Activated CD8-positive, alpha-beta T cell treated with anti-CD3 and anti-CD28 coated beads for 36 hours (primary cell): ENCODE results near the gene PTPRCAP. TPM values are rescaled to one million over a fixed set of nuclear protein-coding genes. Genes with fewer than 3 reads are reported as not detected.

Source experiments
- ATAC-seq: fragments of 200-7000 bp; cut with Tn5 transposase; one replicate; pipeline ENCODE4 v1.10.0; 2021; ENCODE audit warnings: mild to moderate bottlenecking, moderate library complexity
- CTCF ChIA-PET: fragments of 350-600 bp; sonication (Branson Sonifier 250); formaldehyde crosslinking; loops from one replicate; lab custom pipeline; 2021; ENCODE audit warnings: antibody characterized with exemption; lab: Charles Lee
- POLR2A ChIA-PET: fragments of 350-600 bp; sonication (Branson Sonifier 250); formaldehyde crosslinking; loops from one replicate; lab custom pipeline; 2021; ENCODE audit warnings: antibody characterized with exemption; lab: Charles Lee
- DNase-seq: peaks from one replicate; pipeline ENCODE4 v3.0.0-alpha.2; 2020
- H3K27ac Mint-ChIP-seq: one replicate; pipeline ENCODE4 v1.8.0; 2021; ENCODE audit warnings: mild to moderate bottlenecking, mixed read lengths
- H3K27me3 Mint-ChIP-seq: one replicate; pipeline ENCODE4 v1.8.0; 2021; ENCODE audit warnings: mixed read lengths
- H3K36me3 Mint-ChIP-seq: one replicate; pipeline ENCODE4 v1.8.0; 2021; ENCODE audit warnings: low read depth, mixed read lengths
- H3K4me1 Mint-ChIP-seq: one replicate; pipeline ENCODE4 v1.8.0; 2021; ENCODE audit warnings: low read depth, mixed read lengths
- H3K4me3 Mint-ChIP-seq: one replicate; pipeline ENCODE4 v1.8.0; 2021; ENCODE audit warnings: mild to moderate bottlenecking, moderate library complexity, mixed read lengths
- H3K9me3 Mint-ChIP-seq: one replicate; pipeline ENCODE4 v1.8.0; 2021; ENCODE audit warnings: mixed read lengths
- intact Hi-C: fragments of 100-400 bp; cut with micrococcal nuclease; formaldehyde crosslinking; loops from one replicate; pipeline ENCODE4 v1.10.0; 2022
- total RNA-seq, 2 experiments: library from RNA; stranded (reverse); gene quantifications; one replicate each; pipeline ENCODE4 v1.2.3, GENCODE V29; 2021
- TF ChIP-seq, protein P1 (sequence below): fragments of 200-600 bp; IDR thresholded peaks from one replicate; pipeline ENCODE4 v1.8.0; 2022; ENCODE audit warnings: antibody characterized with exemption, mild to moderate bottlenecking

Gene PTPRCAP
- total RNA-seq, 2 experiments from 2014 or later = 107 to 114 TPM

DNA sequence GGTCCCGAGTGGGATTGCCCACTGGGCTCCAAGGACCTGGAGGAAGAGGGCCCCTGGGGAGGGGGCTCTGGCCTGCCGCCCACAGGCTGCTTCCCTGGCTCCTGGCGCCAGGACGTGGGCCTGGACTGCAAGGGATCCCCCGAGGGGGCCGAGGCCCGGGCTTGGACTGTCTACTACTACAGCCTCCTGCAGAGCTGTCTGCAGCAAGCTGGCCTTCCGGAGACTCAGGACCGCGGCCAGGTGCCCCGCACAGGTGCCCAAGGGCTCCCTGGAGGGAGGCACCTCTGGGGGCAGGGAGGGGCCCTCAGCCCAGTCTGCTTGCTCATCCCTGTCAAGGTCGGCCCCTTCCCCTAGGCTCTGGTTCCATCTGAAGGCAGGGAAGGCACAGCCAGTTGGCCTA is 20.1 kb downstream of the PTPRCAP start:
- Mint-ChIP-seq H3K27me3 (no peaks in the 10 kb centered on the region), H3K27ac (peak overlapping the region; percentile 65), H3K9me3 (no peaks in the 10 kb centered on the region), H3K36me3 (no peaks in the 10 kb centered on the region), H3K4me3 (peak overlapping the region; percentile 82), H3K4me1 (peaks cover 58% of the 10 kb centered on the region)
- TF ChIP-seq, protein P1, sequence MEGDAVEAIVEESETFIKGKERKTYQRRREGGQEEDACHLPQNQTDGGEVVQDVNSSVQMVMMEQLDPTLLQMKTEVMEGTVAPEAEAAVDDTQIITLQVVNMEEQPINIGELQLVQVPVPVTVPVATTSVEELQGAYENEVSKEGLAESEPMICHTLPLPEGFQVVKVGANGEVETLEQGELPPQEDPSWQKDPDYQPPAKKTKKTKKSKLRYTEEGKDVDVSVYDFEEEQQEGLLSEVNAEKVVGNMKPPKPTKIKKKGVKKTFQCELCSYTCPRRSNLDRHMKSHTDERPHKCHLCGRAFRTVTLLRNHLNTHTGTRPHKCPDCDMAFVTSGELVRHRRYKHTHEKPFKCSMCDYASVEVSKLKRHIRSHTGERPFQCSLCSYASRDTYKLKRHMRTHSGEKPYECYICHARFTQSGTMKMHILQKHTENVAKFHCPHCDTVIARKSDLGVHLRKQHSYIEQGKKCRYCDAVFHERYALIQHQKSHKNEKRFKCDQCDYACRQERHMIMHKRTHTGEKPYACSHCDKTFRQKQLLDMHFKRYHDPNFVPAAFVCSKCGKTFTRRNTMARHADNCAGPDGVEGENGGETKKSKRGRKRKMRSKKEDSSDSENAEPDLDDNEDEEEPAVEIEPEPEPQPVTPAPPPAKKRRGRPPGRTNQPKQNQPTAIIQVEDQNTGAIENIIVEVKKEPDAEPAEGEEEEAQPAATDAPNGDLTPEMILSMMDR = no peak
- ATAC-seq (no peak), DNase-seq (no peak)
- ChIA-PET POLR2A (interaction anchor here (0.7 to 10.0 kb wide), 10 partner anchors 9 to 167 kb away, joined by 3 to 178 read pairs (median 18); partner anchors contain the start of genes AIP, GSTP1, PPP1CA and PTPRCAP), CTCF (interaction anchor here (0.8 to 2.0 kb wide), 6 partner anchors 12 to 74 kb away, joined by 3 to 6 read pairs (median 4); partner anchors contain the start of genes POLD4 and PPP1CA)
- intact Hi-C loops = no loop called here

DNA sequence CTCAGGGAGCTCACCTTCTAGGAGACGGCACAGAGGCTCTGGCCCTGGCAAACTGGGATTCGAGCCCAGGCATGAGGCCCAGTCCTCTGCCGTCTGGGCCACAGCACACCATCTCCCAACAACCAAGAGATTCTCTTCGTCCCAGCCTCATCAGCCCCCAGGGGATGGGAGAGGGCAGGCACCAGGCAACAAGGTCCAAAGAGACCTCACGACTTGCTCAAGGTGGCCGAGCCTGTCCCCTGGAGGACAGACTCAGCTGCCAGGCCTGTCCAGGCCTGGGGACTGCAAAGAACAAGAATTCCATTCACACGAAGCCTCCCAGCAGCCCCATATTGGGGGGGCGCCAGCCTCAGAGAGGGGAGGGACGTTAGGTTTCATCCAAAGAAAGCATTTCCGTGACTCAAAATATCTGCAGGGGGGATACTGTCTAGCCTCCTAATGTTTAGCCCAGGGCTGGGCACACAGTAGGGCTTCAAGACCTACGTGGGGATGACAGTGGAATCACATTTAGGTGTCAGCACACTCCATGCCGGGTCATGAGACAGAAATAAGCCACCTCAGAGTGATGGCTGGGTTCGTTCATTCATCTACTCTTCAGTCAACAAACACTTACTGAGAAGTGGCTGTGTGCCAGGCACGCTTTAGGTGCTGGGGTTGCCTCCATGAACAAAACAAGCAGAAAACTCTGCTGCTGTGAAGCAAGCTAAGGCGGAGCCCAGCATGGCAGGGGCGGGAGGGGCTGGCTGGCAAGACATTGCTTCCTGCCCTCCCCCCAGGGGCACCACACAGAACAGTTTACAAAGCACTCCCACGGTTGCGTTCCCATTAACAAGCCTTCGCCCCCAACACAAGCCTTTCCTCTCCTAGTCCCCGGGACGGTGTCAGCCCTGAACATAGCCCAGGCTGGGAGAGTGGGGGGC is 20.8 kb downstream of the PTPRCAP start:
- no peaks in the 10 kb centered on the region for H3K9me3 Mint-ChIP-seq
- H3K27ac Mint-ChIP-seq = peak overlapping the region; percentile 85
- ChIA-PET CTCF (interaction anchor here (1.4 to 2.0 kb wide), 2 partner anchors 14 to 74 kb away, joined by 3 to 6 read pairs; partner anchors contain the start of gene PPP1CA), POLR2A (interaction anchor here (0.7 to 10.0 kb wide), 8 partner anchors 9 to 89 kb away, joined by 3 to 178 read pairs (median 25); partner anchors contain the start of genes AIP, PPP1CA, PTPRCAP and RAD9A)
- H3K4me1 Mint-ChIP-seq = peaks cover 65% of the 10 kb centered on the region
- TF ChIP-seq, protein P1 = no peak
- H3K27me3 Mint-ChIP-seq = no peaks in the 10 kb centered on the region
- no peaks in the 10 kb centered on the region for H3K36me3 Mint-ChIP-seq
- ATAC-seq (peak; percentile 15), DNase-seq (peak; percentile 81)
- intact Hi-C loops = no loop called here
- peak overlapping the region; percentile 71 for H3K4me3 Mint-ChIP-seq

DNA sequence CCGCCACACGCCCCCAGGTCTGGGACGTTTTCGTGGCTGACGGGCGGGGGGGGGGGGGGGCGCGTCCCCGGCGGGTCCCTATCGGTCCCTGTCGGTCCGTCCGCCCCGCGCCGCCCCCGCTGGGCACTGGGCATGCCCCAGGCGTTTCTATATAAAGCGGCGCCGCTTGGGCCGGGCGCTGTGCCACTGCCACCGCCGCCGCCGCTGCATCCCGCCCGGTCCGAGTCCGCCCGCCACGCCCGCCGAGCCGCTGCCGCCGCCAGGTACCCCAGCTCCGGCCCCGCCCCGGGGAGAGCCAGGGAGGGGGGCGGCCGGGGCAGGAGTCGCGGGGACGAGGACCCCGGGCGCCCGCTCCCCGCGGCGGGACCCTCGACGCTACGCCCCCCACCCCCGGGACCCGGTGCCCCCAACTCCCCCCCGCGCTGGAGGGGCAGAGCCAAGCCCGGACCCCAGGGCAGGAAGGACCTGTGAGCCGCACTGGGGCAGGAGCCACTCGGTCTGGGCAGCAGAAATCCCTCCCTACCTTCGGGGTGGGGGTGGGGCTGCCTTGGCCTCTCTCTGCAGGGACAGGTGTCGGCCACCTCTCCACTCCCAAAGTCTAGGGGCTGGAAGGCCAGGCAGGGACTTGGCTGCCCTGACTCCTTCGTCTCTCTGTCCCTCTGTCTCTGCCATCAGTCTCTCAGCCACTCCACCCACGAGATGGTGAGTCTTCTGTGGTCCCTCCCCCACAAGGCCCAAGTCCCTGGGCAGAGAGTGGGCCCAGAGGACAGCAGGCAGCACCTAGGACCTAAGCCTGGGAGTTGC is 21.8 kb downstream of the PTPRCAP start, which contains the start of gene CARNS1:
Gene CARNS1, plus strand, starts transcription at position 178 of the 804 bp plus-strand sequence. Its CDS starts 522 bp downstream, at position 700.
- peaks cover under 1% of the 10 kb centered on the region for H3K36me3 Mint-ChIP-seq
- no peaks in the 10 kb centered on the region for H3K9me3 Mint-ChIP-seq
- no peaks in the 10 kb centered on the region for H3K27me3 Mint-ChIP-seq
- peaks cover 71% of the 10 kb centered on the region for H3K4me1 Mint-ChIP-seq
- intact Hi-C loops = no loop called here
- DNase-seq (no peak), ATAC-seq (no peak)
- TF ChIP-seq, protein P1 = no peak
- POLR2A ChIA-PET = interaction anchor here (1.1 to 10.0 kb wide), 6 partner anchors 8 to 24 kb away, joined by 3 to 178 read pairs (median 44); partner anchors contain the start of genes PPP1CA, PTPRCAP, RAD9A and TBC1D10C
- H3K27ac Mint-ChIP-seq = peak within 1 kb of the TSS; percentile 85
- CTCF ChIA-PET = interaction anchor here (1.4 to 2.0 kb wide), 2 partner anchors 13 to 75 kb away, joined by 3 to 6 read pairs; partner anchors contain the start of gene PPP1CA
- H3K4me3 Mint-ChIP-seq = peak within 1 kb of the TSS; percentile 71

DNA sequence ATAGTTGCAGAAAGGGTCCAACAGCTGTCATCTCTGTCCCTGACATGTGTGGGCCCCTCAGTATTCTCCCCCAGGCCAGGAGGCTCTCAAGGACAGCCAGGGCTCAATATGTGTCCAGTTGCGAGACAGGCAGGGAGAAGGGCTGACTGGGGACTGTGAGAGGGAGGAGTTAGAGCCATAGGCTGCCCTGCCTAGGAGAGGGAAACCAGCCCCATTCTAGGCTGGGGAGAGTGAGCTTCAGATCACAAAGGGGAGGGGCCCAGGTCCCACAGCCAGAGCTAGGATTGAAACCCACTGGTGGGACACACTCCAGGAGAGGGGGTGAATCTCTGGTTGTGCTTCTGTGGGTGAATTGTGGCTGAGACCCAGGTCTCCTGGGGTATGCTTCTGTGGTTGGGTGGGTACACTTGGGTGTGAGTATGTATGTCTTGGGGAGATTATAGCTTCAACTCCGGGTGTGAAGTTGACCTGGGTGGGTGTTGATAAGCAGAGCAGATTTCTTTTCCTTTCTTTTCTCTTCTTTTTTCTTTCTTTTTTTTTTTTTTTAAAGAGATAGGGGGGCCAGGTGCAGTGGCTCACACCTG is 24.1 kb downstream of the PTPRCAP start:
- DNase-seq (no peak), ATAC-seq (no peak)
- Mint-ChIP-seq H3K4me1 (peaks cover 76% of the 10 kb centered on the region), H3K9me3 (no peaks in the 10 kb centered on the region), H3K27ac (peak overlapping the region; percentile 6), H3K27me3 (no peaks in the 10 kb centered on the region), H3K36me3 (peaks cover 16% of the 10 kb centered on the region), H3K4me3 (no peak overlapping the region)
- ChIA-PET POLR2A (interaction anchor here (0.7 to 3.3 kb wide), 14 partner anchors 10 to 126 kb away, joined by 3 to 17 read pairs (median 5); partner anchors contain the start of genes AIP, PPP1CA, PTPRCAP and RPS6KB2), CTCF (interaction anchor here (0.9 to 1.7 kb wide), 6 partner anchors 9 to 93 kb away, joined by 3 to 6 read pairs (median 3); partner anchors contain the start of genes PPP1CA and TBC1D10C)
- TF ChIP-seq, protein P1 = no peak
- intact Hi-C loops = no loop called here
